Measurements from ENCODE around the gene STX10. TPM values are rescaled to one million over a fixed set of nuclear protein-coding genes. Genes with fewer than 3 reads are reported as not detected.

Gene STX10
- polyA plus RNA-seq, 1 donor = 49.0 TPM

GRCh38 chr19:13165162-13165997 lies 15.2 kb upstream of the STX10 start:
- peak overlapping the region; percentile 100 for H3K27ac ChIP-seq (ENCODE audit: low read length)
- H3K36me3 ChIP-seq (ENCODE audit: control insufficient read depth, insufficient read depth, low read length) = no peaks in the 10 kb centered on the region
- no peaks in the 10 kb centered on the region for H3K9me3 ChIP-seq (ENCODE audit: control insufficient read depth, low read depth, low read length)
- peak in 1 of 2 donors; percentile 60 for DNase-seq
- no peaks in the 10 kb centered on the region for H3K27me3 ChIP-seq (ENCODE audit: control insufficient read depth, insufficient read depth, low read length)
- no CpG with 5 or more reads among the region's 19 CpGs for WGBS (ENCODE audit: insufficient coverage, low lambda C conversion rate)
- H3K4me3 ChIP-seq (ENCODE audit: low read length) = no peak overlapping the region
- H3K4me1 ChIP-seq (ENCODE audit: control insufficient read depth, insufficient read depth, low read length) = peaks cover 68% of the 10 kb centered on the region

- WGBS (ENCODE audit: insufficient coverage, low lambda C conversion rate) = no CpG with 5 or more reads among the region's 19 CpGs
- H3K27me3 ChIP-seq (ENCODE audit: control insufficient read depth, insufficient read depth, low read length) = no peaks in the 10 kb centered on the region
These were observed 14.4 kb upstream of the STX10 start for GRCh38 chr19:13164343-13165161.

GRCh38 chr19:13163609-13164342 lies 13.6 kb upstream of the STX10 start:
- Histone ChIP-seq H3K27ac (ENCODE audit: low read length) (peak overlapping the region; percentile 100), H3K36me3 (ENCODE audit: control insufficient read depth, insufficient read depth, low read length) (no peaks in the 10 kb centered on the region), H3K4me1 (ENCODE audit: control insufficient read depth, insufficient read depth, low read length) (peaks cover 53% of the 10 kb centered on the region), H3K4me3 (ENCODE audit: low read length) (peak overlapping the region; percentile 36), H3K27me3 (ENCODE audit: control insufficient read depth, insufficient read depth, low read length) (no peaks in the 10 kb centered on the region), H3K9me3 (ENCODE audit: control insufficient read depth, low read depth, low read length) (no peaks in the 10 kb centered on the region)
- DNase-seq = peak; percentile 83 to 91
- no CpG with 5 or more reads among the region's 20 CpGs for WGBS (ENCODE audit: insufficient coverage, low lambda C conversion rate)

More at GRCh38 chr19:13164343-13165161, 14.4 kb upstream of the STX10 start:
- H3K4me1 ChIP-seq (ENCODE audit: control insufficient read depth, insufficient read depth, low read length) = peaks cover 60% of the 10 kb centered on the region
- H3K4me3 ChIP-seq (ENCODE audit: low read length) = peak overlapping the region; percentile 36
- H3K36me3 ChIP-seq (ENCODE audit: control insufficient read depth, insufficient read depth, low read length) = no peaks in the 10 kb centered on the region
- H3K9me3 ChIP-seq (ENCODE audit: control insufficient read depth, low read depth, low read length) = no peaks in the 10 kb centered on the region
- H3K27ac ChIP-seq (ENCODE audit: low read length) = peak overlapping the region; percentile 100
- DNase-seq = peak; percentile 88 to 93

- no peaks in the 10 kb centered on the region for H3K36me3 ChIP-seq (ENCODE audit: control insufficient read depth, insufficient read depth, low read length)
- peak overlapping the region; percentile 36 for H3K4me3 ChIP-seq (ENCODE audit: low read length)
- peak; percentile 99 to 100 for DNase-seq
- no CpG with 5 or more reads among the region's 58 CpGs for WGBS (ENCODE audit: insufficient coverage, low lambda C conversion rate)
- no peaks in the 10 kb centered on the region for H3K27me3 ChIP-seq (ENCODE audit: control insufficient read depth, insufficient read depth, low read length)
- H3K4me1 ChIP-seq (ENCODE audit: control insufficient read depth, insufficient read depth, low read length) = peaks cover 50% of the 10 kb centered on the region
- H3K27ac ChIP-seq (ENCODE audit: low read length) = peak overlapping the region; percentile 100
- H3K9me3 ChIP-seq (ENCODE audit: control insufficient read depth, low read depth, low read length) = no peaks in the 10 kb centered on the region
These were observed 12.8 kb upstream of the STX10 start for GRCh38 chr19:13162724-13163608.

GRCh38 chr19:13160557-13160956 lies 10.4 kb upstream of the STX10 start:
- no peak overlapping the region for H3K4me3 ChIP-seq (ENCODE audit: low read length)
- H3K27me3 ChIP-seq (ENCODE audit: control insufficient read depth, insufficient read depth, low read length) = no peaks in the 10 kb centered on the region
- peaks cover 48% of the 10 kb centered on the region for H3K4me1 ChIP-seq (ENCODE audit: control insufficient read depth, insufficient read depth, low read length)
- peak in 1 of 2 donors; percentile 72 for DNase-seq
- H3K27ac ChIP-seq (ENCODE audit: low read length) = peak overlapping the region; percentile 30
- no peaks in the 10 kb centered on the region for H3K36me3 ChIP-seq (ENCODE audit: control insufficient read depth, insufficient read depth, low read length)
- WGBS (ENCODE audit: insufficient coverage, low lambda C conversion rate) = no CpG with 5 or more reads among the region's 1 CpG
- no peaks in the 10 kb centered on the region for H3K9me3 ChIP-seq (ENCODE audit: control insufficient read depth, low read depth, low read length)

- H3K27me3 ChIP-seq (ENCODE audit: control insufficient read depth, insufficient read depth, low read length) = no peaks in the 10 kb centered on the region
- H3K4me3 ChIP-seq (ENCODE audit: low read length) = no peak overlapping the region
- DNase-seq = no peak
- no peaks in the 10 kb centered on the region for H3K36me3 ChIP-seq (ENCODE audit: control insufficient read depth, insufficient read depth, low read length)
- H3K4me1 ChIP-seq (ENCODE audit: control insufficient read depth, insufficient read depth, low read length) = peaks cover 45% of the 10 kb centered on the region
- no peaks in the 10 kb centered on the region for H3K9me3 ChIP-seq (ENCODE audit: control insufficient read depth, low read depth, low read length)
- 100% methylated on average over 1 of the region's 3 CpGs for WGBS (ENCODE audit: insufficient coverage, low lambda C conversion rate)
- H3K27ac ChIP-seq (ENCODE audit: low read length) = no peak overlapping the region
These were observed 9.5 kb upstream of the STX10 start for GRCh38 chr19:13159713-13160112.

GRCh38 chr19:13155472-13156359 lies 5.5 kb upstream of the STX10 start:
- Histone ChIP-seq H3K27ac (ENCODE audit: low read length) (peak overlapping the region; percentile 100), H3K36me3 (ENCODE audit: control insufficient read depth, insufficient read depth, low read length) (peaks cover 2% of the 10 kb centered on the region), H3K9me3 (ENCODE audit: control insufficient read depth, low read depth, low read length) (no peaks in the 10 kb centered on the region), H3K4me3 (ENCODE audit: low read length) (peak overlapping the region; percentile 96), H3K27me3 (ENCODE audit: control insufficient read depth, insufficient read depth, low read length) (no peaks in the 10 kb centered on the region), H3K4me1 (ENCODE audit: control insufficient read depth, insufficient read depth, low read length) (peaks cover 14% of the 10 kb centered on the region)
- peak; percentile 76 to 92 for DNase-seq
- no CpG with 5 or more reads among the region's 55 CpGs for whole genome bisulfite sequencing (ENCODE audit: insufficient coverage, low lambda C conversion rate)

GRCh38 chr19:13154911-13155471 lies 4.8 kb upstream of the STX10 start:
- Histone ChIP-seq H3K27ac (ENCODE audit: low read length) (peak overlapping the region; percentile 100), H3K4me3 (ENCODE audit: low read length) (peak overlapping the region; percentile 96), H3K9me3 (ENCODE audit: control insufficient read depth, low read depth, low read length) (no peaks in the 10 kb centered on the region), H3K4me1 (ENCODE audit: control insufficient read depth, insufficient read depth, low read length) (peaks cover 14% of the 10 kb centered on the region), H3K36me3 (ENCODE audit: control insufficient read depth, insufficient read depth, low read length) (peaks cover 2% of the 10 kb centered on the region), H3K27me3 (ENCODE audit: control insufficient read depth, insufficient read depth, low read length) (no peaks in the 10 kb centered on the region)
- DNase-seq = peak; percentile 90 to 95
- WGBS (ENCODE audit: insufficient coverage, low lambda C conversion rate) = no CpG with 5 or more reads among the region's 24 CpGs

Data from large intestine (tissue), 3 donors.